HCT116 (cell line): ENCODE results near the gene PARM1. TPM values are rescaled to one million over a fixed set of nuclear protein-coding genes. Genes with fewer than 3 reads are reported as not detected.

ENCODE experiments used
- ATAC-seq: fragments of 200-7000 bp; cut with Tn5 transposase; 2 replicates; pipeline ENCODE4 v1.9.1; 2020; ENCODE audit warnings: mild to moderate bottlenecking, moderate library complexity
- BruUV-seq: library from RNA; stranded (reverse); fragments of 400-500 nt; replicated peaks from 2 replicates; lab custom pipeline; 2021; lab: Mats Ljungman, UMichigan
- CTCF ChIA-PET: fragments of 300-600 bp; sonication (Branson Sonifier 250); formaldehyde crosslinking; loops from one replicate; lab custom pipeline; 2021; ENCODE audit warnings: antibody characterized with exemption; lab: Charles Lee
- POLR2A ChIA-PET: fragments of 300-600, 350-600 bp; sonication (Branson Sonifier 250); formaldehyde crosslinking; loops from one replicate; lab custom pipeline; 2021; ENCODE audit warnings: antibody characterized with exemption; lab: Charles Lee
- RAD21 ChIA-PET, 2 experiments: fragments of 300-600 bp; sonication (Branson Sonifier 250); formaldehyde crosslinking; loops; one replicate each; lab custom pipeline; 2023; ENCODE audit warnings: low total read pairs in 2 of 2; ENCODE audit not compliant: uncharacterized antibody in 2 of 2, unreplicated experiment in 2 of 2, low non-redundant PET in 1 of 2; lab: Charles Lee
- DNase-seq: peaks from one replicate; pipeline ENCODE4 v3.0.0-alpha.2; 2010; ENCODE audit warnings: low read depth, low spot score
- H2AFZ ChIP-seq: fragments of 200-600 bp; shearing (Covaris generic), sonication (generic); 2 replicates; pipeline ENCODE4 v1.6.1; 2017; ENCODE audit warnings: low read depth, mixed run types, mixed read lengths, antibody characterized with exemption, low read length; ENCODE audit not compliant: poor library complexity, severe bottlenecking
- H3K27ac ChIP-seq: 2 replicates; pipeline ENCODE4 v1.5.1; 2012; ENCODE audit warnings: low read depth, low read length
- H3K27me3 ChIP-seq: fragments of 200-600 bp; sonication (generic); 2 replicates; pipeline ENCODE4 v1.6.1; 2016; ENCODE audit warnings: mixed run types, low read length, mixed read lengths; ENCODE audit not compliant: insufficient read depth
- H3K36me3 ChIP-seq, 2 experiments: fragments of 200-500 bp in 1 of 2; fragments of 200-600 bp in 1 of 2; sonication (Bioruptor generic) in 1 of 2; sonication (generic) in 1 of 2; 2 replicates each; pipeline versions ENCODE4 v1.5.1 to v1.6.1; 2014 to 2016; ENCODE audit warnings: low read length in 2 of 2, inconsistent platforms in 1 of 2, mixed read lengths in 1 of 2, mixed run types in 1 of 2; ENCODE audit not compliant: insufficient read depth in 2 of 2, control insufficient read depth in 1 of 2
- H3K4me1 ChIP-seq, 2 experiments: fragments of 200-600 bp in 1 of 2; sonication (generic) in 1 of 2; 2 replicates each; pipeline versions ENCODE4 v1.5.1 to v1.6.1; 2012 to 2017; ENCODE audit warnings: low read length in 2 of 2, inconsistent platforms in 1 of 2, mild to moderate bottlenecking in 1 of 2, mixed read lengths in 1 of 2, mixed run types in 1 of 2, moderate library complexity in 1 of 2; ENCODE audit not compliant: insufficient read depth in 2 of 2, control insufficient read depth in 1 of 2
- H3K4me2 ChIP-seq: fragments of 200-600 bp; sonication (generic); 2 replicates; pipeline ENCODE4 v1.6.1; 2017; ENCODE audit warnings: mixed run types, low read length, mixed read lengths
- H3K4me3 ChIP-seq, 2 experiments: fragments of 200-600 bp in 1 of 2; sonication (generic) in 1 of 2; replicated peaks in 1 of 2; 2 replicates each; pipeline ENCODE4 v1.5.1; 2011 to 2016; ENCODE audit warnings: low read length in 2 of 2, control low read depth in 1 of 2, low read depth in 1 of 2, mild to moderate bottlenecking in 1 of 2, mixed read lengths in 1 of 2, mixed run types in 1 of 2
- H3K79me2 ChIP-seq: fragments of 200-600 bp; sonication (generic); 2 replicates; pipeline ENCODE4 v1.6.1; 2017; ENCODE audit warnings: mild to moderate bottlenecking, mixed run types, low read length, moderate library complexity, mixed read lengths; ENCODE audit not compliant: insufficient read depth
- H3K9ac ChIP-seq: fragments of 200-600 bp; sonication (generic); 2 replicates; pipeline ENCODE4 v1.6.1; 2016; ENCODE audit warnings: low read length, mixed read lengths
- H3K9me2 ChIP-seq: fragments of 200-600 bp; sonication (generic), shearing (Covaris generic); 2 replicates; pipeline ENCODE4 v1.6.1; 2017; ENCODE audit warnings: mixed run types, mild to moderate bottlenecking, moderate library complexity; ENCODE audit not compliant: insufficient read depth
- H3K9me3 ChIP-seq, 2 experiments: fragments of 200-500 bp in 1 of 2; fragments of 200-600 bp in 1 of 2; sonication (Bioruptor generic) in 1 of 2; sonication (generic) in 1 of 2; 2 replicates each; pipeline ENCODE4 v1.6.1; 2014 to 2017; ENCODE audit warnings: low read length in 2 of 2, mixed read lengths in 2 of 2, inconsistent platforms in 1 of 2, low read depth in 1 of 2, mild to moderate bottlenecking in 1 of 2, mixed run types in 1 of 2, moderate library complexity in 1 of 2; ENCODE audit not compliant: control insufficient read depth in 1 of 2, insufficient read depth in 1 of 2
- H4K20me1 ChIP-seq: fragments of 200-600 bp; sonication (generic), shearing (Covaris generic); 2 replicates; pipeline ENCODE4 v1.6.1; 2017; ENCODE audit warnings: mixed run types, mild to moderate bottlenecking, moderate library complexity; ENCODE audit not compliant: insufficient read depth
- POLR2AphosphoS5 ChIP-seq: IDR thresholded peaks from 2 replicates; pipeline ENCODE4 v1.6.1; 2011; ENCODE audit warnings: mild to moderate bottlenecking, low read depth, low read length, moderate library complexity
- SRF ChIP-seq: IDR thresholded peaks from 2 replicates; pipeline ENCODE4 v1.6.1; 2012; ENCODE audit warnings: low read depth
- YY1 ChIP-seq: IDR thresholded peaks from 2 replicates; pipeline ENCODE4 v1.6.1; 2011; ENCODE audit warnings: low read length, low read depth, moderate library complexity, mild to moderate bottlenecking; ENCODE audit not compliant: insufficient replicate concordance; ENCODE audit errors: extremely low read depth
- ZNF274 ChIP-seq: fragments of 200-500 bp; sonication (Bioruptor generic); IDR thresholded peaks from 2 replicates; pipeline ENCODE4 v1.6.1; 2014; ENCODE audit warnings: mild to moderate bottlenecking, low read depth, low read length, inconsistent platforms
- intact Hi-C: fragments of 100-400 bp; cut with micrococcal nuclease; formaldehyde crosslinking; loops from 2 replicates; pipeline ENCODE4 v1.10.0; 2022
- total RNA-seq: library from RNA; stranded (reverse); gene quantifications from one replicate; pipeline ENCODE4 v1.2.1, GENCODE V29; 2021; ENCODE audit not compliant: unreplicated experiment
- TF ChIP-seq, protein P1 (sequence below): IDR thresholded peaks from 2 replicates; pipeline ENCODE4 v1.6.1; 2012; ENCODE audit warnings: low read depth
- TF ChIP-seq, protein P2 (sequence below), 3 experiments: fragments of 200-600 bp in 1 of 3; sonication (generic) in 1 of 3; IDR thresholded peaks in 2 of 3; conservative IDR thresholded peaks in 1 of 3; 2 replicates each; pipeline ENCODE4 v1.5.1; 2012 to 2017; ENCODE audit warnings: low read depth in 2 of 3, low read length in 2 of 3, antibody characterized with exemption in 1 of 3, borderline replicate concordance in 1 of 3, control low read depth in 1 of 3, mild to moderate bottlenecking in 1 of 3, mixed read lengths in 1 of 3, mixed run types in 1 of 3, moderate library complexity in 1 of 3; ENCODE audit not compliant: insufficient read depth in 1 of 3

The PARM1 gene
- total RNA-seq, 1 experiment from 2014 or later = 11.7 TPM

DNA sequence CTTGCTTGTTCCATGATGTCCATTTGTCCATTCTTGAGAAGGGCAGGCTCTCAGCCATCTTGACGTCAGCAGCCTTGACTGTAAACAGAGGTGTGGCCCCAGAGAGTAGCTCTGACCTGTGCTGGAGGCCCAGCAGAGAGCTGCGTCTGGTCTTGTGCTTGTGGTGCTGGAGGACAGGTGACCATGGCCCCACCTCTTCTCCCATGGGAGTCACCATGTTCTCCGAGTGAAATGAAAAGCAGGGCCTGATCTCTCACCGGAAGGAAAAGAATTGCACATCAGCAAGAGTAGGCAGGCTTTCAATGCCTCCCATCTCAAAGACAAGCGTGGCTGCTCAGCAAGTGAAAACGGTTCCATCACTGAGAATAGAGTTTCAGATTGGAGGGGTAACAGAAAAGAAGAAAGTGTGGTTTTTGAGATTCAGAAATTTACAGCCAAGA lies 11.5 kb downstream of the PARM1 start:
- Histone ChIP-seq H3K9me3 (no peaks in the 10 kb centered on the region), H3K9ac (no peak overlapping the region), H3K79me2 (no peaks in the 10 kb centered on the region), H3K27me3 (no peaks in the 10 kb centered on the region), H3K9me2 (no peaks in the 10 kb centered on the region), H3K27ac (no peak overlapping the region), H3K4me1 (no peaks in the 10 kb centered on the region), H3K4me3 (no peak overlapping the region), H3K4me2 (no peak overlapping the region), H3K36me3 (no peaks in the 10 kb centered on the region), H2AFZ (no peak overlapping the region), H4K20me1 (no peaks in the 10 kb centered on the region)
- intact Hi-C loops = no loop called here
- no peak for DNase-seq
- CTCF ChIA-PET = interaction anchor here (2.5 kb wide), 1 partner anchor 12 kb away, joined by 9 read pairs; the partner anchor contains the start of gene PARM1
- no peak for TF ChIP-seq SRF
- TF ChIP-seq, protein P1, sequence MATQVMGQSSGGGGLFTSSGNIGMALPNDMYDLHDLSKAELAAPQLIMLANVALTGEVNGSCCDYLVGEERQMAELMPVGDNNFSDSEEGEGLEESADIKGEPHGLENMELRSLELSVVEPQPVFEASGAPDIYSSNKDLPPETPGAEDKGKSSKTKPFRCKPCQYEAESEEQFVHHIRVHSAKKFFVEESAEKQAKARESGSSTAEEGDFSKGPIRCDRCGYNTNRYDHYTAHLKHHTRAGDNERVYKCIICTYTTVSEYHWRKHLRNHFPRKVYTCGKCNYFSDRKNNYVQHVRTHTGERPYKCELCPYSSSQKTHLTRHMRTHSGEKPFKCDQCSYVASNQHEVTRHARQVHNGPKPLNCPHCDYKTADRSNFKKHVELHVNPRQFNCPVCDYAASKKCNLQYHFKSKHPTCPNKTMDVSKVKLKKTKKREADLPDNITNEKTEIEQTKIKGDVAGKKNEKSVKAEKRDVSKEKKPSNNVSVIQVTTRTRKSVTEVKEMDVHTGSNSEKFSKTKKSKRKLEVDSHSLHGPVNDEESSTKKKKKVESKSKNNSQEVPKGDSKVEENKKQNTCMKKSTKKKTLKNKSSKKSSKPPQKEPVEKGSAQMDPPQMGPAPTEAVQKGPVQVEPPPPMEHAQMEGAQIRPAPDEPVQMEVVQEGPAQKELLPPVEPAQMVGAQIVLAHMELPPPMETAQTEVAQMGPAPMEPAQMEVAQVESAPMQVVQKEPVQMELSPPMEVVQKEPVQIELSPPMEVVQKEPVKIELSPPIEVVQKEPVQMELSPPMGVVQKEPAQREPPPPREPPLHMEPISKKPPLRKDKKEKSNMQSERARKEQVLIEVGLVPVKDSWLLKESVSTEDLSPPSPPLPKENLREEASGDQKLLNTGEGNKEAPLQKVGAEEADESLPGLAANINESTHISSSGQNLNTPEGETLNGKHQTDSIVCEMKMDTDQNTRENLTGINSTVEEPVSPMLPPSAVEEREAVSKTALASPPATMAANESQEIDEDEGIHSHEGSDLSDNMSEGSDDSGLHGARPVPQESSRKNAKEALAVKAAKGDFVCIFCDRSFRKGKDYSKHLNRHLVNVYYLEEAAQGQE = no peak
- TF ChIP-seq, protein P2, sequence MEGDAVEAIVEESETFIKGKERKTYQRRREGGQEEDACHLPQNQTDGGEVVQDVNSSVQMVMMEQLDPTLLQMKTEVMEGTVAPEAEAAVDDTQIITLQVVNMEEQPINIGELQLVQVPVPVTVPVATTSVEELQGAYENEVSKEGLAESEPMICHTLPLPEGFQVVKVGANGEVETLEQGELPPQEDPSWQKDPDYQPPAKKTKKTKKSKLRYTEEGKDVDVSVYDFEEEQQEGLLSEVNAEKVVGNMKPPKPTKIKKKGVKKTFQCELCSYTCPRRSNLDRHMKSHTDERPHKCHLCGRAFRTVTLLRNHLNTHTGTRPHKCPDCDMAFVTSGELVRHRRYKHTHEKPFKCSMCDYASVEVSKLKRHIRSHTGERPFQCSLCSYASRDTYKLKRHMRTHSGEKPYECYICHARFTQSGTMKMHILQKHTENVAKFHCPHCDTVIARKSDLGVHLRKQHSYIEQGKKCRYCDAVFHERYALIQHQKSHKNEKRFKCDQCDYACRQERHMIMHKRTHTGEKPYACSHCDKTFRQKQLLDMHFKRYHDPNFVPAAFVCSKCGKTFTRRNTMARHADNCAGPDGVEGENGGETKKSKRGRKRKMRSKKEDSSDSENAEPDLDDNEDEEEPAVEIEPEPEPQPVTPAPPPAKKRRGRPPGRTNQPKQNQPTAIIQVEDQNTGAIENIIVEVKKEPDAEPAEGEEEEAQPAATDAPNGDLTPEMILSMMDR (IDR thresholded peaks at IDR 0.05 in 2 of 3, conservative IDR thresholded peaks at IDR 0.05 in 1 of 3; ENCODE audit: borderline replicate concordance in 1 of 3, insufficient read depth in 1 of 3, low read depth in 2 of 3, low read length in 2 of 3) = no peak
- TF ChIP-seq ZNF274 = no peak
- TF ChIP-seq YY1 = no peak
- no peak for TF ChIP-seq POLR2AphosphoS5
- RAD21 ChIA-PET = no interaction called here
- POLR2A ChIA-PET = no interaction called here
- ATAC-seq = no peak
- BruUV-seq = no TSS peak
